ENCODE results near the gene CEACAM18.

GRCh38 chr19:51479531-51480331 lies 1.4 kb downstream of the CEACAM18 start:
- no peak for TF ChIP-seq POLR2A (IDR thresholded peaks at IDR 0.05)
- TF ChIP-seq, protein P1, sequence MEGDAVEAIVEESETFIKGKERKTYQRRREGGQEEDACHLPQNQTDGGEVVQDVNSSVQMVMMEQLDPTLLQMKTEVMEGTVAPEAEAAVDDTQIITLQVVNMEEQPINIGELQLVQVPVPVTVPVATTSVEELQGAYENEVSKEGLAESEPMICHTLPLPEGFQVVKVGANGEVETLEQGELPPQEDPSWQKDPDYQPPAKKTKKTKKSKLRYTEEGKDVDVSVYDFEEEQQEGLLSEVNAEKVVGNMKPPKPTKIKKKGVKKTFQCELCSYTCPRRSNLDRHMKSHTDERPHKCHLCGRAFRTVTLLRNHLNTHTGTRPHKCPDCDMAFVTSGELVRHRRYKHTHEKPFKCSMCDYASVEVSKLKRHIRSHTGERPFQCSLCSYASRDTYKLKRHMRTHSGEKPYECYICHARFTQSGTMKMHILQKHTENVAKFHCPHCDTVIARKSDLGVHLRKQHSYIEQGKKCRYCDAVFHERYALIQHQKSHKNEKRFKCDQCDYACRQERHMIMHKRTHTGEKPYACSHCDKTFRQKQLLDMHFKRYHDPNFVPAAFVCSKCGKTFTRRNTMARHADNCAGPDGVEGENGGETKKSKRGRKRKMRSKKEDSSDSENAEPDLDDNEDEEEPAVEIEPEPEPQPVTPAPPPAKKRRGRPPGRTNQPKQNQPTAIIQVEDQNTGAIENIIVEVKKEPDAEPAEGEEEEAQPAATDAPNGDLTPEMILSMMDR (IDR thresholded peaks at IDR 0.05), result no peak
